A549 (cell line): ENCODE measurements around the gene C1GALT1. TPM values are rescaled to one million over a fixed set of nuclear protein-coding genes. Genes with fewer than 3 reads are reported as not detected.

Experiments used
- ATAC-seq, 2 experiments: fragments of 200-7000 bp in 1 of 2; fragments of >200 bp in 1 of 2; cut with Nextera tagmentation in 1 of 2; cut with Tn5 transposase in 1 of 2; 3 replicates each; pipeline versions ENCODE4 v1.8.0 to v1.9.1; 2018 to 2020; ENCODE audit warnings: mild to moderate bottlenecking in 1 of 2, moderate library complexity in 1 of 2
- CTCF ChIA-PET: fragments of 300-600 bp; sonication (Branson Sonifier 250); formaldehyde crosslinking; extraction: SDS; loops from one replicate; lab custom pipeline; 2021; ENCODE audit warnings: antibody characterized with exemption, inconsistent platforms; lab: Yijun Ruan, JAX
- POLR2A ChIA-PET: fragments of 350-600 bp; formaldehyde crosslinking; extraction: SDS; loops from one replicate; lab custom pipeline; 2021; ENCODE audit warnings: antibody characterized with exemption, inconsistent platforms; lab: Yijun Ruan, JAX
- DNase-seq, 2 experiments: peaks; one replicate each; pipeline versions ENCODE4 v3.0.0 to v3.0.0-alpha.2; 2011 to 2016; ENCODE audit warnings: low read depth in 1 of 2, low spot score in 1 of 2
- FAIRE-seq: peaks from 2 replicates; lab custom pipeline; 2011; peaks lifted over from hg19 to GRCh38; lab: Jason Lieb, UNC
- H3K27ac ChIP-seq, 2 experiments: fragments of >200 bp; sonication (Bioruptor Twin); formaldehyde crosslinking; 3 replicates each; pipeline ENCODE4 v1.5.1; 2016 to 2017
- H3K4me1 ChIP-seq: fragments of >200 bp; sonication (Bioruptor Twin); formaldehyde crosslinking; 3 replicates; pipeline ENCODE4 v1.6.1; 2016
- H3K4me2 ChIP-seq: fragments of >200 bp; sonication (Bioruptor Twin); formaldehyde crosslinking; 3 replicates; pipeline ENCODE4 v1.6.1; 2016
- H3K4me3 ChIP-seq: fragments of >200 bp; sonication (Bioruptor Twin); formaldehyde crosslinking; 3 replicates; pipeline ENCODE4 v1.5.1; 2016
- H3K9me3 ChIP-seq: fragments of >200 bp; sonication (Bioruptor Twin); formaldehyde crosslinking; 3 replicates; pipeline ENCODE4 v1.6.1; 2016
- BHLHE40 ChIP-seq: IDR thresholded peaks from 2 replicates; pipeline ENCODE4 v1.6.1; 2012; ENCODE audit warnings: low read depth, low read length, inconsistent platforms
- CBX2 ChIP-seq: fragments of 200-600 bp; sonication (generic); IDR thresholded peaks from 2 replicates; pipeline ENCODE4 v1.6.1; 2016; ENCODE audit warnings: low read depth, mild to moderate bottlenecking, borderline replicate concordance
- CBX8 ChIP-seq: fragments of 200-600 bp; sonication (generic); IDR thresholded peaks from 2 replicates; pipeline ENCODE4 v1.6.1; 2016
- CEBPB ChIP-seq, 2 experiments: fragments of >200 bp in 1 of 2; sonication (Bioruptor Twin) in 1 of 2; formaldehyde crosslinking in 1 of 2; IDR thresholded peaks; 2 replicates each; pipeline ENCODE4 v1.6.1; 2012 to 2016
- CHD2 ChIP-seq: fragments of 150-350 bp; IDR thresholded peaks from 2 replicates; pipeline ENCODE4 v1.6.1; 2014; ENCODE audit warnings: low read length; ENCODE audit not compliant: partially characterized antibody
- CHD4 ChIP-seq: fragments of 200-600 bp; sonication (generic); IDR thresholded peaks from 2 replicates; pipeline ENCODE4 v1.6.1; 2016; ENCODE audit warnings: antibody characterized with exemption, mild to moderate bottlenecking, borderline replicate concordance
- CTCF ChIP-seq: fragments of >200 bp; sonication (Bioruptor Twin); formaldehyde crosslinking; IDR thresholded peaks from 3 replicates; pipeline ENCODE4 v1.5.1; 2016
- EHF ChIP-seq: fragments of 250-450 bp; sonication (Bioruptor Pico); IDR thresholded peaks from 2 replicates; pipeline ENCODE4 v1.5.0; 2020; ENCODE audit warnings: mild to moderate bottlenecking
- EP300 ChIP-seq, 2 experiments: fragments of >200 bp; sonication (Bioruptor Twin); formaldehyde crosslinking; IDR thresholded peaks; 2 replicates in 1 of 2; 3 replicates in 1 of 2; pipeline ENCODE4 v1.6.1; 2016 to 2017
- FOSB ChIP-seq: fragments of 250-450 bp; sonication (Bioruptor Pico); IDR thresholded peaks from 2 replicates; pipeline ENCODE4 v1.5.0; 2020; ENCODE audit warnings: mild to moderate bottlenecking, moderate library complexity
- FOSL2 ChIP-seq, 2 experiments: fragments of 450-650 bp in 1 of 2; fragments of >200 bp in 1 of 2; sonication (Bioruptor Twin) in 1 of 2; formaldehyde crosslinking; IDR thresholded peaks; 2 replicates each; pipeline versions ENCODE4 v1.5.0 to v1.6.1; 2016 to 2020; ENCODE audit warnings: mild to moderate bottlenecking in 1 of 2, moderate library complexity in 1 of 2
- FOXS1 ChIP-seq: fragments of 250-450 bp; sonication (Bioruptor Pico); IDR thresholded peaks from 2 replicates; pipeline ENCODE4 v1.5.0; 2020; ENCODE audit warnings: mild to moderate bottlenecking, moderate library complexity
- GATA3 ChIP-seq: IDR thresholded peaks from 2 replicates; pipeline ENCODE4 v1.6.1; 2012; ENCODE audit warnings: borderline replicate concordance
- HES2 ChIP-seq: fragments of >200 bp; sonication (Bioruptor Twin); formaldehyde crosslinking; IDR thresholded peaks from 2 replicates; pipeline ENCODE4 v1.6.1; 2016
- JUNB ChIP-seq: fragments of >200 bp; sonication (Bioruptor Twin); formaldehyde crosslinking; IDR thresholded peaks from 2 replicates; pipeline ENCODE4 v1.6.1; 2016
- MAX ChIP-seq: IDR thresholded peaks from 2 replicates; pipeline ENCODE4 v1.6.1; 2012
- NFE2L2 ChIP-seq: fragments of 150-350 bp; conservative IDR thresholded peaks from 2 replicates; pipeline ENCODE4 v1.6.1; 2014; ENCODE audit warnings: low read length
- NR3C1 ChIP-seq: fragments of >200 bp; sonication (Bioruptor Twin); formaldehyde crosslinking; IDR thresholded peaks from 3 replicates; pipeline ENCODE4 v1.6.1; 2017
- POLR2AphosphoS2 ChIP-seq: conservative IDR thresholded peaks from 2 replicates; pipeline ENCODE4 v1.6.1; 2012; ENCODE audit warnings: low read length, improper control_type of control experiment, inconsistent platforms
- REST ChIP-seq: fragments of 200-600 bp; sonication (generic); IDR thresholded peaks from 2 replicates; pipeline ENCODE4 v1.6.1; 2016; ENCODE audit warnings: antibody characterized with exemption, mild to moderate bottlenecking, moderate library complexity
- RFX5 ChIP-seq: fragments of 450-650 bp; IDR thresholded peaks from 2 replicates; pipeline ENCODE4 v1.7.1; 2014; ENCODE audit warnings: antibody characterized with exemption, mild to moderate bottlenecking, moderate library complexity
- SREBF2 ChIP-seq: fragments of 450-650 bp; IDR thresholded peaks from 2 replicates; pipeline ENCODE4 v1.6.1; 2014; ENCODE audit warnings: mild to moderate bottlenecking, moderate library complexity
- ZSCAN20 ChIP-seq: fragments of 250-450 bp; sonication (Bioruptor Pico); IDR thresholded peaks from 2 replicates; pipeline ENCODE4 v1.8.0; 2022; ENCODE audit warnings: mild to moderate bottlenecking, moderate library complexity
- WGBS: methylation state at CpG from one replicate; pipeline ENCODE4 v1.1.6; 2017; ENCODE audit errors: missing lambda C conversion rate; 5-methylcytosine and 5-hydroxymethylcytosine counted together
- polyA plus RNA-seq, 4 experiments: library from polyadenylated mRNA; depleted of rRNA in 3 of 4; stranded (reverse); fragments of >200 nt; fragmentation: RNase III in 1 of 4; extraction: RNeasy Plus Mini Kit Qiagen cat#74134 plus additional on column Dnase treatment in 1 of 4; gene quantifications; 2 replicates in 3 of 4; 3 replicates in 1 of 4; pipeline ENCODE4 v1.2.3, GENCODE V29; 2011 to 2017

The C1GALT1 gene
- polyA plus RNA-seq, 2 of the 4 experiments (the other 2 are of a cell fraction), result 24.1 to 50.1 TPM

- no peak for TF ChIP-seq CHD2
- TF ChIP-seq CHD4, result no peak
- TF ChIP-seq SREBF2, result no peak
- no peak for TF ChIP-seq CTCF
- TF ChIP-seq FOSL2 (IDR thresholded peaks at IDR 0.05), result no peak
- TF ChIP-seq FOSL2 (CRISPR knock-in tag; IDR thresholded peaks at IDR 0.05), result no peak
- TF ChIP-seq CEBPB (IDR thresholded peaks at IDR 0.05), result no peak
- TF ChIP-seq FOXS1 (CRISPR knock-in tag), result no peak
- TF ChIP-seq EP300 (IDR thresholded peaks at IDR 0.05), result no peak
- no peak for TF ChIP-seq NR3C1
- no peak for TF ChIP-seq FOSB (CRISPR knock-in tag)
- TF ChIP-seq EHF (CRISPR knock-in tag), result no peak
- TF ChIP-seq CBX2, result no peak
- no peak for TF ChIP-seq POLR2AphosphoS2
- no peak for TF ChIP-seq HES2
- TF ChIP-seq, all 56 proteins: peak for 0
- DNase-seq, result no peak
- ChIA-PET POLR2A (no interaction called here), CTCF (no interaction called here)
- Histone ChIP-seq H3K4me2 (no peak overlapping the region), H3K9me3 (no peaks in the 10 kb centered on the region), H3K4me1 (no peaks in the 10 kb centered on the region), H3K27ac (no peak overlapping the region), H3K4me3 (no peak overlapping the region)
- no peak for FAIRE-seq
- WGBS, result 53% methylated on average over 2 of the region's 2 CpGs
- ATAC-seq, result no peak
These were observed 25.0 kb upstream of the C1GALT1 start for GRCh38 chr7:7157177-7157886.

GRCh38 chr7:7157887-7158271 lies 24.5 kb upstream of the C1GALT1 start:
- Histone ChIP-seq H3K4me1 (no peaks in the 10 kb centered on the region), H3K9me3 (no peaks in the 10 kb centered on the region), H3K4me3 (no peak overlapping the region), H3K27ac (no peak overlapping the region), H3K4me2 (no peak overlapping the region)
- TF ChIP-seq NFE2L2 (no peak), JUNB (no peak), ZSCAN20 (CRISPR knock-in tag) (no peak), CBX8 (no peak), RFX5 (no peak), EP300 (IDR thresholded peaks at IDR 0.05) (no peak), EHF (CRISPR knock-in tag) (no peak), GATA3 (no peak), CEBPB (IDR thresholded peaks at IDR 0.05) (no peak), CHD2 (no peak), CHD4 (no peak)
- DNase-seq (no peak), ATAC-seq (no peak), FAIRE-seq (no peak)
- CTCF ChIA-PET, result no interaction called here
- POLR2A ChIA-PET, result no interaction called here

- no peak overlapping the region for H3K4me3 ChIP-seq
- ATAC-seq, result no peak
- FAIRE-seq, result no peak
- H3K9me3 ChIP-seq, result no peaks in the 10 kb centered on the region
- WGBS, result 76% methylated on average over 6 of the region's 6 CpGs
- no peaks in the 10 kb centered on the region for H3K4me1 ChIP-seq
- POLR2A ChIA-PET, result no interaction called here
- CTCF ChIA-PET, result no interaction called here
- no peak for DNase-seq
- no peak overlapping the region for H3K4me2 ChIP-seq
- H3K27ac ChIP-seq, result no peak overlapping the region
- TF ChIP-seq BHLHE40 (no peak), SREBF2 (no peak), HES2 (no peak), REST (no peak), MAX (no peak)
These were observed 23.2 kb upstream of the C1GALT1 start for GRCh38 chr7:7159063-7159658.
